Measurements from ENCODE around the gene CLMP.

The CLMP gene

DNA sequence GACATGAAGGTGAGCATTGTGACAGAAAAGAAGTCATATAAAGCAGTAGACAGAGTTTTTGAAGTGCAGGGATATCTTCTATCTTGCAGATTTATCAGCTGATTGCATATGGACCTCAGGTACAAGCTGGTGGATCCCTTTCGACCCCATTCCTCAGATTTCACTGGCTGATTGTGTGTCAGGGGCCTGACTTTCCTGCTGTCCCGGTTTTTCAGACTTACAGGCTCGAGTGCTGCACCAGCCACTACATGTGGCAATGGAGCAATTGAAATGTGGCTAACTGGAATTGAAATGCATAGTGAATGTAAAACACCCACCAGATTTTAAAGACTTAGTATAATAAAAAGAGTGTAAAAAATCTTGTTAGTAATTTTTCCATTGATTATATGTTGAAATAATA, 50.3 kb downstream of the CLMP start:
- Histone ChIP-seq H3K4ac (ENCODE audit: low read length) (no peak overlapping the region), H3K36me3 (replicated peaks in 1 of 2; ENCODE audit: control insufficient read depth in 2 of 2, insufficient read depth in 2 of 2, low read length in 2 of 2) (no peaks in the 10 kb centered on the region), H3K27ac (replicated peaks; ENCODE audit: low read length) (no peak overlapping the region), H2AK5ac (ENCODE audit: low read depth, low read length) (no peak overlapping the region), H3K9ac (ENCODE audit: low read depth, low read length, poor library complexity) (no peak overlapping the region), H3K79me1 (ENCODE audit: low read depth, low read length) (no peaks in the 10 kb centered on the region), H2AFZ (ENCODE audit: low read length) (no peak overlapping the region), H4K91ac (ENCODE audit: low read depth, low read length, poor library complexity) (no peak overlapping the region), H3K23ac (ENCODE audit: low read depth, low read length, poor library complexity) (no peak overlapping the region), H3K4me2 (ENCODE audit: insufficient read depth, low read length, poor library complexity, severe bottlenecking) (no peak overlapping the region), H3K27me3 (ENCODE audit: control insufficient read depth in 3 of 3, insufficient read depth in 3 of 3, low read depth in 1 of 3, low read length in 3 of 3) (peaks cover 0 to 4% (median 0%) of the 10 kb centered on the region in 3 experiments), H3K4me3 (ENCODE audit: low read length in 2 of 2) (no peak overlapping the region), H2BK15ac (ENCODE audit: low read length) (no peak overlapping the region), H3K14ac (ENCODE audit: low read length) (no peak overlapping the region), H2BK12ac (ENCODE audit: low read length) (no peak overlapping the region), H2BK5ac (ENCODE audit: low read length) (no peak overlapping the region), H3K4me1 (ENCODE audit: control insufficient read depth in 2 of 2, insufficient read depth in 1 of 2, low read depth in 1 of 2, low read length in 2 of 2) (no peaks in the 10 kb centered on the region), H3K18ac (ENCODE audit: low read length) (no peak overlapping the region), H4K8ac (ENCODE audit: low read depth, low read length) (no peak overlapping the region), H3K9me3 (replicated peaks in 1 of 2; ENCODE audit: control insufficient read depth in 2 of 2, insufficient read depth in 1 of 2, low read depth in 1 of 2, low read length in 2 of 2) (peaks cover 0 to 2% of the 10 kb centered on the region in 2 donors), H2BK120ac (ENCODE audit: low read depth, low read length) (no peak overlapping the region)
- DNase-seq (ENCODE audit: low spot score), result no peak
- no CpG with 5 or more reads among the region's 3 CpGs for WGBS, 2 donors (ENCODE audit: extremely low coverage in 2 of 2, insufficient read length in 2 of 2, insufficient replicate concordance in 1 of 2)

DNA sequence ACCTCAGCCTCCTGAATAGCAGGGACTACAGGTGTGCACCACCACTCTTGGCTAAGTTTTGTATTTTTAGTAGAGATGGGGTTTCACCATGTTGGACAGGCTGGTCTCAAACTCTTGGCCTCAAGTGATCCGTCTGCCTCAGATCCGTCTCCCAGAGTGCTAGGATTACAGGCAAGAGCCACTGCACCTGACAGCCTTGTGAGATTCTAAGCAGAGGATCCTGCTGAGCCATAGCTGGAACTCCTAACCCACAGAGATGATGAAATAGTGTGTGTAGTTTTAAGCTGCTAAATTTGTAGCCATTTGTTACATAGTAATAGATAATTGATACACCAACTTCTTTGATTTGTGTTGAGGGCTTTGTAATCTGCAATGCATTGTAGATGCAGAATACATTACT, 51.1 kb downstream of the CLMP start:
- H2BK120ac ChIP-seq (ENCODE audit: low read depth, low read length), result no peak overlapping the region

DNA sequence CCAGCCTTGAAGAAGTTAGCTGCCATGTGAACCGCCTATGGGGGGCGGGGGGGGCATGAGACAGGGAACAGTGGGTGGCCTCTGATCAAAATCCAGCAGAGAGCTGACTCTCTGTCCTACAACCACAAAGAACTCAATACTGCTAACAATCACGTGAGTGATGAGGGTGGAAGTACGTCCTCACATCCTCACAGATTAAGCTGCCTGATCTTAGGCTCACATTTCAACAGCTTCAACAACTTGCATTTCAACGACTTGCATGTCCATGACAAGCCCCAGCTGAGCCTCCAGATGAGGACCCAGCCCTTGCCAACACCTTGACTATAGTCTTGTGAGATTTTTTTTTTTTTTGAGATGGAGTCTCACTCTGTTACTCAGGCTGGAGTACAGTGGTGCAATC, 51.6 kb downstream of the CLMP start:
- H3K18ac ChIP-seq (ENCODE audit: low read length), result no peak overlapping the region
- H2BK12ac ChIP-seq (ENCODE audit: low read length), result no peak overlapping the region
- no peak for DNase-seq (ENCODE audit: low spot score)
- H4K91ac ChIP-seq (ENCODE audit: low read depth, low read length, poor library complexity), result no peak overlapping the region
- no peak overlapping the region for H3K14ac ChIP-seq (ENCODE audit: low read length)
- no peak overlapping the region for H3K27ac ChIP-seq (replicated peaks; ENCODE audit: low read length)
- H2AK5ac ChIP-seq (ENCODE audit: low read depth, low read length), result no peak overlapping the region
- H3K27me3 ChIP-seq (ENCODE audit: control insufficient read depth in 3 of 3, insufficient read depth in 3 of 3, low read depth in 1 of 3, low read length in 3 of 3), result no peaks in the 10 kb centered on the region
- H3K9me3 ChIP-seq (replicated peaks in 1 of 2; ENCODE audit: control insufficient read depth in 2 of 2, insufficient read depth in 1 of 2, low read depth in 1 of 2, low read length in 2 of 2), result peaks cover 0 to 2% of the 10 kb centered on the region in 2 donors
- H2AFZ ChIP-seq (ENCODE audit: low read length), result no peak overlapping the region
- no peaks in the 10 kb centered on the region for H3K36me3 ChIP-seq (replicated peaks in 1 of 2; ENCODE audit: control insufficient read depth in 2 of 2, insufficient read depth in 2 of 2, low read length in 2 of 2)
- H3K9ac ChIP-seq (ENCODE audit: low read depth, low read length, poor library complexity), result no peak overlapping the region
- no peak overlapping the region for H3K4me3 ChIP-seq (ENCODE audit: low read length in 2 of 2)
- WGBS, 2 donors (ENCODE audit: extremely low coverage in 2 of 2, insufficient read length in 2 of 2, insufficient replicate concordance in 1 of 2), result no CpG with 5 or more reads among the region's 5 CpGs
- no peak overlapping the region for H3K23ac ChIP-seq (ENCODE audit: low read depth, low read length, poor library complexity)
- no peak overlapping the region for H2BK5ac ChIP-seq (ENCODE audit: low read length)
- H3K4ac ChIP-seq (ENCODE audit: low read length), result no peak overlapping the region
- no peaks in the 10 kb centered on the region for H3K4me1 ChIP-seq (ENCODE audit: control insufficient read depth in 2 of 2, insufficient read depth in 1 of 2, low read depth in 1 of 2, low read length in 2 of 2)
- no peak overlapping the region for H3K4me2 ChIP-seq (ENCODE audit: insufficient read depth, low read length, poor library complexity, severe bottlenecking)
- no peak overlapping the region for H2BK120ac ChIP-seq (ENCODE audit: low read depth, low read length)
- H3K79me1 ChIP-seq (ENCODE audit: low read depth, low read length), result no peaks in the 10 kb centered on the region
- H2BK15ac ChIP-seq (ENCODE audit: low read length), result no peak overlapping the region
- H4K8ac ChIP-seq (ENCODE audit: low read depth, low read length), result no peak overlapping the region

More for the DNA sequence above, 51.1 kb downstream of the CLMP start:
- Histone ChIP-seq H4K91ac (ENCODE audit: low read depth, low read length, poor library complexity) (no peak overlapping the region), H3K4ac (ENCODE audit: low read length) (no peak overlapping the region), H3K9me3 (replicated peaks in 1 of 2; ENCODE audit: control insufficient read depth in 2 of 2, insufficient read depth in 1 of 2, low read depth in 1 of 2, low read length in 2 of 2) (peaks cover 0 to 2% of the 10 kb centered on the region in 2 donors), H2AFZ (ENCODE audit: low read length) (no peak overlapping the region), H2BK15ac (ENCODE audit: low read length) (no peak overlapping the region), H3K79me1 (ENCODE audit: low read depth, low read length) (no peaks in the 10 kb centered on the region), H2BK12ac (ENCODE audit: low read length) (no peak overlapping the region), H2AK5ac (ENCODE audit: low read depth, low read length) (no peak overlapping the region), H3K9ac (ENCODE audit: low read depth, low read length, poor library complexity) (no peak overlapping the region), H4K8ac (ENCODE audit: low read depth, low read length) (no peak overlapping the region), H3K27ac (replicated peaks; ENCODE audit: low read length) (no peak overlapping the region), H3K18ac (ENCODE audit: low read length) (no peak overlapping the region), H3K23ac (ENCODE audit: low read depth, low read length, poor library complexity) (no peak overlapping the region), H3K27me3 (ENCODE audit: control insufficient read depth in 3 of 3, insufficient read depth in 3 of 3, low read depth in 1 of 3, low read length in 3 of 3) (no peaks in the 10 kb centered on the region), H3K14ac (ENCODE audit: low read length) (no peak overlapping the region), H3K4me3 (ENCODE audit: low read length in 2 of 2) (no peak overlapping the region), H3K4me1 (ENCODE audit: control insufficient read depth in 2 of 2, insufficient read depth in 1 of 2, low read depth in 1 of 2, low read length in 2 of 2) (no peaks in the 10 kb centered on the region), H3K4me2 (ENCODE audit: insufficient read depth, low read length, poor library complexity, severe bottlenecking) (no peak overlapping the region), H3K36me3 (replicated peaks in 1 of 2; ENCODE audit: control insufficient read depth in 2 of 2, insufficient read depth in 2 of 2, low read length in 2 of 2) (no peaks in the 10 kb centered on the region), H2BK5ac (ENCODE audit: low read length) (no peak overlapping the region)
- WGBS, 2 donors (ENCODE audit: extremely low coverage in 2 of 2, insufficient read length in 2 of 2, insufficient replicate concordance in 1 of 2), result no CpG with 5 or more reads among the region's 2 CpGs
- no peak for DNase-seq (ENCODE audit: low spot score)

GRCh38 chr11:123139206-123139605, 55.8 kb downstream of the CLMP start:
- WGBS, 2 donors (ENCODE audit: extremely low coverage in 2 of 2, insufficient read length in 2 of 2, insufficient replicate concordance in 1 of 2), result no CpG with 5 or more reads among the region's 4 CpGs
- no peak for DNase-seq (ENCODE audit: low spot score)
- Histone ChIP-seq H2AFZ (ENCODE audit: low read length) (peak overlapping the region; percentile 41), H3K4ac (ENCODE audit: low read length) (no peak overlapping the region), H3K4me1 (ENCODE audit: control insufficient read depth in 2 of 2, insufficient read depth in 1 of 2, low read depth in 1 of 2, low read length in 2 of 2) (no peaks in the 10 kb centered on the region), H2BK15ac (ENCODE audit: low read length) (no peak overlapping the region), H4K91ac (ENCODE audit: low read depth, low read length, poor library complexity) (no peak overlapping the region), H2BK120ac (ENCODE audit: low read depth, low read length) (no peak overlapping the region), H4K8ac (ENCODE audit: low read depth, low read length) (no peak overlapping the region), H3K23ac (ENCODE audit: low read depth, low read length, poor library complexity) (no peak overlapping the region), H3K27me3 (ENCODE audit: control insufficient read depth in 3 of 3, insufficient read depth in 3 of 3, low read depth in 1 of 3, low read length in 3 of 3) (no peaks in the 10 kb centered on the region), H2BK5ac (ENCODE audit: low read length) (no peak overlapping the region), H3K36me3 (replicated peaks in 1 of 2; ENCODE audit: control insufficient read depth in 2 of 2, insufficient read depth in 2 of 2, low read length in 2 of 2) (no peaks in the 10 kb centered on the region), H3K4me3 (ENCODE audit: low read length in 2 of 2) (no peak overlapping the region), H2BK12ac (ENCODE audit: low read length) (no peak overlapping the region), H3K27ac (replicated peaks; ENCODE audit: low read length) (no peak overlapping the region), H3K9me3 (replicated peaks in 1 of 2; ENCODE audit: control insufficient read depth in 2 of 2, insufficient read depth in 1 of 2, low read depth in 1 of 2, low read length in 2 of 2) (peaks cover 0 to 2% of the 10 kb centered on the region in 2 donors), H3K9ac (ENCODE audit: low read depth, low read length, poor library complexity) (no peak overlapping the region), H3K4me2 (ENCODE audit: insufficient read depth, low read length, poor library complexity, severe bottlenecking) (no peak overlapping the region), H3K18ac (ENCODE audit: low read length) (no peak overlapping the region), H2AK5ac (ENCODE audit: low read depth, low read length) (no peak overlapping the region), H3K79me1 (ENCODE audit: low read depth, low read length) (no peaks in the 10 kb centered on the region), H3K14ac (ENCODE audit: low read length) (no peak overlapping the region)

Measured in neuronal stem cell (in vitro differentiated cells).